K562 (cell line): Measurements from ENCODE around the gene PPT1. TPM values are rescaled to one million over a fixed set of nuclear protein-coding genes. Genes with fewer than 3 reads are reported as not detected.

Source experiments
- BMI1 ChIP-seq: fragments of 150-350 bp; IDR thresholded peaks from 2 replicates; pipeline ENCODE4 v1.6.1; 2014; ENCODE audit warnings: low read length
- DACH1 ChIP-seq: fragments of 450-650 bp; IDR thresholded peaks from 2 replicates; pipeline ENCODE4 v1.6.1; 2018; ENCODE audit not compliant: partially characterized antibody
- ELF2 ChIP-seq: fragments of 250-450 bp; sonication (Bioruptor Pico); IDR thresholded peaks from 2 replicates; pipeline ENCODE4 v1.5.0; 2021; ENCODE audit warnings: mild to moderate bottlenecking
- GTF2A2 ChIP-seq: IDR thresholded peaks from 2 replicates; pipeline ENCODE4 v1.6.1; 2016; ENCODE audit warnings: mild to moderate bottlenecking, missing genetic modification characterization, missing compliant biosample characterization
- HIVEP1 ChIP-seq: fragments of 250-450 bp; sonication (Bioruptor Pico); IDR thresholded peaks from 2 replicates; pipeline ENCODE4 v1.4.0; 2020; ENCODE audit warnings: mild to moderate bottlenecking
- MYC ChIP-seq, 2 experiments: fragments of 250-450 bp in 1 of 2; sonication (Bioruptor Pico) in 1 of 2; IDR thresholded peaks; 2 replicates each; pipeline versions ENCODE4 v1.5.1 to v1.6.1; 2012 to 2021; ENCODE audit warnings: low read depth in 2 of 2, borderline replicate concordance in 1 of 2, improper control_type of control experiment in 1 of 2, low read length in 1 of 2, mild to moderate bottlenecking in 1 of 2, moderate library complexity in 1 of 2
- SIN3A ChIP-seq, 2 experiments: fragments of 150-350 bp in 1 of 2; IDR thresholded peaks; 2 replicates each; pipeline ENCODE4 v1.6.1; 2011 to 2016; ENCODE audit warnings: borderline replicate concordance in 2 of 2, low read depth in 2 of 2, low read length in 2 of 2, mild to moderate bottlenecking in 2 of 2, moderate library complexity in 2 of 2; ENCODE audit not compliant: control insufficient read depth in 1 of 2
- SMAD3 ChIP-seq: fragments of 450-650 bp; formaldehyde crosslinking; conservative IDR thresholded peaks from 2 replicates; pipeline ENCODE4 v1.4.0; 2020; ENCODE audit warnings: mild to moderate bottlenecking
- ZNF197 ChIP-seq: fragments of 200-800 bp; sonication (Bioruptor generic); IDR thresholded peaks from 2 replicates; pipeline ENCODE4 v1.6.1; 2016; ENCODE audit warnings: low read depth, missing genetic modification characterization, missing compliant biosample characterization
- ZNF239 ChIP-seq: fragments of 250-450 bp; sonication (Bioruptor Pico); IDR thresholded peaks from 2 replicates; pipeline ENCODE4 v1.4.0; 2020; ENCODE audit warnings: mild to moderate bottlenecking
- ZNF384 ChIP-seq: IDR thresholded peaks from 2 replicates; pipeline ENCODE4 v1.6.1; 2012; ENCODE audit warnings: low read depth, low read length, improper control_type of control experiment
- ZNF444 ChIP-seq: fragments of 250-450 bp; sonication (Bioruptor Pico); IDR thresholded peaks from 2 replicates; pipeline ENCODE4 v1.4.0; 2020; ENCODE audit warnings: mild to moderate bottlenecking, moderate library complexity
- ZNF699 ChIP-seq: fragments of 250-450 bp; sonication (Bioruptor Pico); IDR thresholded peaks from 2 replicates; pipeline ENCODE4 v1.8.0; 2021; ENCODE audit warnings: mild to moderate bottlenecking, moderate library complexity; ENCODE audit not compliant: insufficient replicate concordance
- polyA plus RNA-seq, 8 experiments: library from polyadenylated mRNA; depleted of rRNA in 4 of 8; stranded (reverse) in 5 of 8; unstranded in 3 of 8; fragments of >200 nt; fragmentation: Nextera tagmentation in 2 of 8; fragmentation: Illumina TruSeq in 1 of 8; extraction: Ambion mirVana in 2 of 8; extraction: Trizol in 1 of 8; gene quantifications; 2 replicates each; pipeline versions ENCODE4 v1.2.1 to v1.2.3, GENCODE V29; 2011 to 2014; ENCODE audit warnings: inconsistent platforms in 1 of 8, missing spikeins in 1 of 8
- total RNA-seq, 7 experiments: library from RNA; depleted of rRNA in 6 of 7; stranded (reverse); fragments of >200 nt in 6 of 7; fragmentation: Illumina TruSeq in 2 of 7; extraction: Trizol in 2 of 7; gene quantifications; 2 replicates each; pipeline versions ENCODE4 v1.2.1 to v1.2.3, GENCODE V29; 2011 to 2021; ENCODE audit warnings: low replicate concordance in 1 of 7
- TF ChIP-seq, protein P1 (sequence below), 3 experiments: fragments of 200-800 bp in 1 of 3; fragments of 250-450 bp in 1 of 3; fragments of 450-650 bp in 1 of 3; sonication (Bioruptor Pico) in 1 of 3; sonication (Bioruptor generic) in 1 of 3; formaldehyde crosslinking in 1 of 3; IDR thresholded peaks; 2 replicates each; pipeline versions ENCODE4 v1.6.1 to v1.8.0; 2016 to 2022; ENCODE audit warnings: mild to moderate bottlenecking in 2 of 3, missing genetic modification characterization in 2 of 3, missing compliant biosample characterization in 1 of 3, moderate library complexity in 1 of 3
- TF ChIP-seq, protein P2 (sequence below): fragments of 450-650 bp; IDR thresholded peaks from 2 replicates; pipeline ENCODE4 v1.6.1; 2017; ENCODE audit warnings: antibody characterized with exemption, mild to moderate bottlenecking
- TF ChIP-seq, protein P3 (sequence below): fragments of 450-650 bp; IDR thresholded peaks from 2 replicates; pipeline ENCODE4 v1.6.1; 2016
- TF ChIP-seq, protein P4 (sequence below): fragments of 450-650 bp; formaldehyde crosslinking; IDR thresholded peaks from 2 replicates; pipeline ENCODE4 v1.4.0; 2020; ENCODE audit warnings: mild to moderate bottlenecking, moderate library complexity

The PPT1 gene
- total and polyA plus RNA-seq, 9 of the 15 experiments (the other 6 are each of a cell fraction or from before 2014, with no cell fraction given), result 72.2 to 285 (median 143) TPM

DNA sequence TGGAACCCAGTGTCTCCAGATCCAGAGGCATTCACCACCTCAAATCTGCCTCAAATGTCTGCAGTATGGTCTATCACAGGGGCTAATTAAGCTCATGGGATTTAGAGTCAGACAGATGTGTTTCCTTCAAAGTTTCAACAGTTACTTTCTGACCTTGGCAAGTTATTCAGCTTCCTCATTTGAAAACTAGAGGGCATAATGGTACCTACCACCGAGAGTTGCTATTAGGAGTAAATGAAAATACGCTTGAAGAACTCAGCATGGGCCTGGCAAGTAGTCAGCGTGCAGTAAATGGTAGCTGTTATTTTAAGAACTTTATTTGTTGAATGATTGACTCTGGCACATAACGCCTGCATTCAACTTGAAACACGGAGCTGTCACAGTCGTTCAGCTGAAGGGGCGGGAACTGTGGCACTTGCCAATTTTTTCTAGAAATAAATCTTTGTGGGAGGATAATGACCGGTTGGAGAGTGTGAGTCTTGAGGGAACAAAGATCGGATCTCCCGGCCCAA is 57.8 kb downstream of the PPT1 start (continued):
- TF ChIP-seq, protein P1, sequence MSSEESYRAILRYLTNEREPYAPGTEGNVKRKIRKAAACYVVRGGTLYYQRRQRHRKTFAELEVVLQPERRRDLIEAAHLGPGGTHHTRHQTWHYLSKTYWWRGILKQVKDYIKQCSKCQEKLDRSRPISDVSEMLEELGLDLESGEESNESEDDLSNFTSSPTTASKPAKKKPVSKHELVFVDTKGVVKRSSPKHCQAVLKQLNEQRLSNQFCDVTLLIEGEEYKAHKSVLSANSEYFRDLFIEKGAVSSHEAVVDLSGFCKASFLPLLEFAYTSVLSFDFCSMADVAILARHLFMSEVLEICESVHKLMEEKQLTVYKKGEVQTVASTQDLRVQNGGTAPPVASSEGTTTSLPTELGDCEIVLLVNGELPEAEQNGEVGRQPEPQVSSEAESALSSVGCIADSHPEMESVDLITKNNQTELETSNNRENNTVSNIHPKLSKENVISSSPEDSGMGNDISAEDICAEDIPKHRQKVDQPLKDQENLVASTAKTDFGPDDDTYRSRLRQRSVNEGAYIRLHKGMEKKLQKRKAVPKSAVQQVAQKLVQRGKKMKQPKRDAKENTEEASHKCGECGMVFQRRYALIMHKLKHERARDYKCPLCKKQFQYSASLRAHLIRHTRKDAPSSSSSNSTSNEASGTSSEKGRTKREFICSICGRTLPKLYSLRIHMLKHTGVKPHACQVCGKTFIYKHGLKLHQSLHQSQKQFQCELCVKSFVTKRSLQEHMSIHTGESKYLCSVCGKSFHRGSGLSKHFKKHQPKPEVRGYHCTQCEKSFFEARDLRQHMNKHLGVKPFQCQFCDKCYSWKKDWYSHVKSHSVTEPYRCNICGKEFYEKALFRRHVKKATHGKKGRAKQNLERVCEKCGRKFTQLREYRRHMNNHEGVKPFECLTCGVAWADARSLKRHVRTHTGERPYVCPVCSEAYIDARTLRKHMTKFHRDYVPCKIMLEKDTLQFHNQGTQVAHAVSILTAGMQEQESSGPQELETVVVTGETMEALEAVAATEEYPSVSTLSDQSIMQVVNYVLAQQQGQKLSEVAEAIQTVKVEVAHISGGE (CRISPR knock-in tag; IDR thresholded peaks at IDR 0.05), result no peak
- TF ChIP-seq ZNF197 (CRISPR knock-in tag), result peak; percentile 90; the same call in 1 of the 2 replicates
- TF ChIP-seq BMI1, result no peak
- TF ChIP-seq, protein P2, sequence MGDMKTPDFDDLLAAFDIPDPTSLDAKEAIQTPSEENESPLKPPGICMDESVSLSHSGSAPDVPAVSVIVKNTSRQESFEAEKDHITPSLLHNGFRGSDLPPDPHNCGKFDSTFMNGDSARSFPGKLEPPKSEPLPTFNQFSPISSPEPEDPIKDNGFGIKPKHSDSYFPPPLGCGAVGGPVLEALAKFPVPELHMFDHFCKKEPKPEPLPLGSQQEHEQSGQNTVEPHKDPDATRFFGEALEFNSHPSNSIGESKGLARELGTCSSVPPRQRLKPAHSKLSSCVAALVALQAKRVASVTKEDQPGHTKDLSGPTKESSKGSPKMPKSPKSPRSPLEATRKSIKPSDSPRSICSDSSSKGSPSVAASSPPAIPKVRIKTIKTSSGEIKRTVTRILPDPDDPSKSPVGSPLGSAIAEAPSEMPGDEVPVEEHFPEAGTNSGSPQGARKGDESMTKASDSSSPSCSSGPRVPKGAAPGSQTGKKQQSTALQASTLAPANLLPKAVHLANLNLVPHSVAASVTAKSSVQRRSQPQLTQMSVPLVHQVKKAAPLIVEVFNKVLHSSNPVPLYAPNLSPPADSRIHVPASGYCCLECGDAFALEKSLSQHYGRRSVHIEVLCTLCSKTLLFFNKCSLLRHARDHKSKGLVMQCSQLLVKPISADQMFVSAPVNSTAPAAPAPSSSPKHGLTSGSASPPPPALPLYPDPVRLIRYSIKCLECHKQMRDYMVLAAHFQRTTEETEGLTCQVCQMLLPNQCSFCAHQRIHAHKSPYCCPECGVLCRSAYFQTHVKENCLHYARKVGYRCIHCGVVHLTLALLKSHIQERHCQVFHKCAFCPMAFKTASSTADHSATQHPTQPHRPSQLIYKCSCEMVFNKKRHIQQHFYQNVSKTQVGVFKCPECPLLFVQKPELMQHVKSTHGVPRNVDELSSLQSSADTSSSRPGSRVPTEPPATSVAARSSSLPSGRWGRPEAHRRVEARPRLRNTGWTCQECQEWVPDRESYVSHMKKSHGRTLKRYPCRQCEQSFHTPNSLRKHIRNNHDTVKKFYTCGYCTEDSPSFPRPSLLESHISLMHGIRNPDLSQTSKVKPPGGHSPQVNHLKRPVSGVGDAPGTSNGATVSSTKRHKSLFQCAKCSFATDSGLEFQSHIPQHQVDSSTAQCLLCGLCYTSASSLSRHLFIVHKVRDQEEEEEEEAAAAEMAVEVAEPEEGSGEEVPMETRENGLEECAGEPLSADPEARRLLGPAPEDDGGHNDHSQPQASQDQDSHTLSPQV, result peak; percentile 79
- TF ChIP-seq ELF2 (CRISPR knock-in tag), result no peak; the same call in 1 of the 2 replicates
- TF ChIP-seq, protein P3, sequence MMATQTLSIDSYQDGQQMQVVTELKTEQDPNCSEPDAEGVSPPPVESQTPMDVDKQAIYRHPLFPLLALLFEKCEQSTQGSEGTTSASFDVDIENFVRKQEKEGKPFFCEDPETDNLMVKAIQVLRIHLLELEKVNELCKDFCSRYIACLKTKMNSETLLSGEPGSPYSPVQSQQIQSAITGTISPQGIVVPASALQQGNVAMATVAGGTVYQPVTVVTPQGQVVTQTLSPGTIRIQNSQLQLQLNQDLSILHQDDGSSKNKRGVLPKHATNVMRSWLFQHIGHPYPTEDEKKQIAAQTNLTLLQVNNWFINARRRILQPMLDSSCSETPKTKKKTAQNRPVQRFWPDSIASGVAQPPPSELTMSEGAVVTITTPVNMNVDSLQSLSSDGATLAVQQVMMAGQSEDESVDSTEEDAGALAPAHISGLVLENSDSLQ, result peak; percentile 86
- 0 out of 2 replicates have a peak, but pooled peaks have one; percentile 1 for TF ChIP-seq ZNF444 (CRISPR knock-in tag)
- TF ChIP-seq HIVEP1 (CRISPR knock-in tag), result no peak
- TF ChIP-seq GTF2A2 (tag), result no peak
- peak; percentile 14 for TF ChIP-seq DACH1
- peak; percentile 44; the same call in 1 of the 2 replicates for TF ChIP-seq ZNF239 (CRISPR knock-in tag)
- TF ChIP-seq MYC (IDR thresholded peaks at IDR 0.05; ENCODE audit: low read depth, low read length), result no peak
- no peak for TF ChIP-seq MYC (CRISPR knock-in tag; IDR thresholded peaks at IDR 0.05; ENCODE audit: borderline replicate concordance, low read depth)
- TF ChIP-seq, protein P4, sequence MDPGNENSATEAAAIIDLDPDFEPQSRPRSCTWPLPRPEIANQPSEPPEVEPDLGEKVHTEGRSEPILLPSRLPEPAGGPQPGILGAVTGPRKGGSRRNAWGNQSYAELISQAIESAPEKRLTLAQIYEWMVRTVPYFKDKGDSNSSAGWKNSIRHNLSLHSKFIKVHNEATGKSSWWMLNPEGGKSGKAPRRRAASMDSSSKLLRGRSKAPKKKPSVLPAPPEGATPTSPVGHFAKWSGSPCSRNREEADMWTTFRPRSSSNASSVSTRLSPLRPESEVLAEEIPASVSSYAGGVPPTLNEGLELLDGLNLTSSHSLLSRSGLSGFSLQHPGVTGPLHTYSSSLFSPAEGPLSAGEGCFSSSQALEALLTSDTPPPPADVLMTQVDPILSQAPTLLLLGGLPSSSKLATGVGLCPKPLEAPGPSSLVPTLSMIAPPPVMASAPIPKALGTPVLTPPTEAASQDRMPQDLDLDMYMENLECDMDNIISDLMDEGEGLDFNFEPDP (CRISPR knock-in tag), result 0 out of 2 replicates have a peak, but pooled peaks have one; percentile 15
- peak; percentile 35; the same call in 1 of the 2 replicates for TF ChIP-seq ZNF384
- TF ChIP-seq SMAD3, result 0 out of 2 replicates have a peak, but pooled peaks have one; percentile 4
- TF ChIP-seq ZNF699 (CRISPR knock-in tag), result no peak
- TF ChIP-seq SIN3A (IDR thresholded peaks at IDR 0.05; ENCODE audit: borderline replicate concordance in 2 of 2, control insufficient read depth in 1 of 2, low read depth in 2 of 2, low read length in 2 of 2), result peak in 1 of 2 experiments; percentile 49; a peak in 1 of 4 replicates
